ENCODE data around the gene ZNF319. TPM values are rescaled to one million over a fixed set of nuclear protein-coding genes. Genes with fewer than 3 reads are reported as not detected.
"Not testable (repeated sequence)": the region's sequence is repeated elsewhere in the genome, so short reads cannot be mapped to it uniquely, and the experiment has no call there.

ZNF319 gene
- total RNA-seq, 4 donors from 2014 or later = 4.4 to 16.0 (median 8.0) TPM

DNA sequence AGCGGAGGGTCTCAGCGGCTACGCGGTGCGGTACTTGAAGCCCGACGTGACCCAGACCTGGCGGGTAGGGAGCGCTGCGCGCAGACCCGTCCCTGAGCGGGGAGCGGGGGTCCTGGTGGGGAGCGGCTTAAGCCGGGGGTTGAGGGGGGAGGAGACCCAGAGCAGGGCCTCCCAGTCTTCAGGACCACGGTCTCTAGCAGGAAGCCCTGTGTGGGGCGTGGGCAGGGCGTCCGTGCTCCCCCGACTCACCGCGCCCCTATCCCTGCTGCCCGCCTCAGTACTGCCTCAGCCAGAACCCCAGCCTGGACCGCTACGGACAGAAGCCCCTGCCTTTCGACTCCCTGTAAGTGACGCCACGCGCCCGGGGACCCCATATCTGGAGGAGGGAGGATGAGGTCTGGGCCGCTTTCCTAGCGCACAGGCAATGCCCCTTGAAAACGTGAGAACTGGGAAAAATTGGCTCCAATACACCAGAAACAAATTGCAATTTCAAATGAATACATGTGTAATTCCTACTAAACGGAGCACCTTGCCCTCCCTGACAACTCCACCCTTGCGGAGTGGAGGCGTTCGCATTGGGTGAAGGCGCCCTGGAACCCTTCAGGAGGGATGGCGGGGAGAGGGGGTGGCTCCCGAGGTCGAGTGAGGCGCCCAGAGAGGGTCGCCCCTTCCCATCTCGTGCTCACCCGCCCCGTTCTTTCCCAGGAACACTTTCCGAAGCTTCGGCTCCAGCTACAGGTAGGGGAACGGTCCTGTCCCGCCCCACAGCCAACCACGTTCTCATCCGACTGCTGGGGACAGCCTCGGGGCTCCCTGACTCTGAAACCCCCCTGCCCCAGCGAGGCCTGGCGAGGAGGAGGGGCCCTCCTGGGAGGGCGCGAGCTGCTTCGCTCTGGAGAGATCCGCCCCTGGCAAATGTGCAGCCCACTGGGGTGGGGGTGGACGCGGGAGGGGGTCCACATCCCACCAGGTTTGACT, 15.0 kb downstream of the ZNF319 start:
- 29% methylated on average over 9 of the region's 62 CpGs; no CpG with 5 or more reads in 1 of the 2 donors for WGBS, 2 donors (ENCODE audit: low coverage in 1 of 2)
- no peak for TF ChIP-seq POLR2AphosphoS5 (IDR thresholded peaks at IDR 0.05)
- ATAC-seq = peak; percentile 49

DNA sequence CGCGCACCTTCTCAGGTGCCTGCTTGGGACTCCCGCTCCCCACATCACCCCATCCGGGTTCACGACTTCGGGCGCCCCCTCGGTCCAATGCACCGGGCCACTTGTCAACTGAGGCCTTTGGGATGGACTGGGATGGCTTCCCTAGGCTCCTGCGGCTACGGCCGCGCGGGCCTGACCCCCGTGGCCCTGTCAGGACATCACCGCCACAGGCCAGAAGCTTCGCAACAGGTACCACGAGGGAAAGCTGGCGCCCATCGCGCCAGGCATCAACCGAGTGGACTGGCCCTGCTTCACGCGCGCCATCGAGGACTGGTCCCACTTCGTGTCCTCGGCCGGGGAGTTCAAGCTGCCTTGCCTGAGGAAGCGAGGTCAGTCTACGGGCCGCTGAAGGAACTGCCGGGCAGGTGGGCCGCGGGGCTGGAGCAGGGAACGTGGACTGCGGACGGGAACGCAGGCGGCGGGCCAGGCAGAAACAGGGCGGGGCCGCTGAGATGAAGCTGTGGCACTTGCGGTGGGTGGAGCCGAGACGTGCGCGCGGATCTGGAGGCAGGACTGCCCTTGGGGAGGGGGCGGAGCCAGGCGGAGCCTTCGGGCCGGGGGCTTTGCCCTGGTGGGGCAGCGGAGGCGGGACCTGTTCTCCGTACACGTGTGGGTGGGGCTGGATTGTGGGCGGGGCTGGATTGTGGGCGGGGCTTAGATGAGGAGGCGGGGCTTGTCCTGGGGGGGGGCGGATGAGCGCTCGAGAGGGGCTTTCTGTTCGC, 15.8 kb downstream of the ZNF319 start:
- H3K36me3 ChIP-seq = no peaks in the 10 kb centered on the region
- H3K27ac ChIP-seq = peak overlapping the region in 3 of 4 donors; percentile 71 to 76 (median 76)
- peak overlapping the region; percentile 58 to 59 for H3K4me3 ChIP-seq
- WGBS, 2 donors (ENCODE audit: low coverage in 1 of 2) = 17% methylated on average over 13 of the region's 64 CpGs; no CpG with 5 or more reads in 1 of the 2 donors
- no peaks in the 10 kb centered on the region for H3K27me3 ChIP-seq
- TF ChIP-seq POLR2A (IDR thresholded peaks at IDR 0.05) (no peak), POLR2AphosphoS5 (IDR thresholded peaks at IDR 0.05) (no peak)
- TF ChIP-seq, protein P1, sequence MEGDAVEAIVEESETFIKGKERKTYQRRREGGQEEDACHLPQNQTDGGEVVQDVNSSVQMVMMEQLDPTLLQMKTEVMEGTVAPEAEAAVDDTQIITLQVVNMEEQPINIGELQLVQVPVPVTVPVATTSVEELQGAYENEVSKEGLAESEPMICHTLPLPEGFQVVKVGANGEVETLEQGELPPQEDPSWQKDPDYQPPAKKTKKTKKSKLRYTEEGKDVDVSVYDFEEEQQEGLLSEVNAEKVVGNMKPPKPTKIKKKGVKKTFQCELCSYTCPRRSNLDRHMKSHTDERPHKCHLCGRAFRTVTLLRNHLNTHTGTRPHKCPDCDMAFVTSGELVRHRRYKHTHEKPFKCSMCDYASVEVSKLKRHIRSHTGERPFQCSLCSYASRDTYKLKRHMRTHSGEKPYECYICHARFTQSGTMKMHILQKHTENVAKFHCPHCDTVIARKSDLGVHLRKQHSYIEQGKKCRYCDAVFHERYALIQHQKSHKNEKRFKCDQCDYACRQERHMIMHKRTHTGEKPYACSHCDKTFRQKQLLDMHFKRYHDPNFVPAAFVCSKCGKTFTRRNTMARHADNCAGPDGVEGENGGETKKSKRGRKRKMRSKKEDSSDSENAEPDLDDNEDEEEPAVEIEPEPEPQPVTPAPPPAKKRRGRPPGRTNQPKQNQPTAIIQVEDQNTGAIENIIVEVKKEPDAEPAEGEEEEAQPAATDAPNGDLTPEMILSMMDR (IDR thresholded peaks at IDR 0.05) = no peak
- ATAC-seq = peak; percentile 93
- H3K4me1 ChIP-seq = peaks cover 0 to 20% (median 5%) of the 10 kb centered on the region in 3 donors
- no peaks in the 10 kb centered on the region for H3K9me3 ChIP-seq

More for the DNA sequence above, 15.0 kb downstream of the ZNF319 start:
- Histone ChIP-seq H3K27ac (peak overlapping the region in 3 of 4 donors; percentile 71 to 76 (median 76)), H3K27me3 (no peaks in the 10 kb centered on the region), H3K4me3 (peak overlapping the region; percentile 58 to 59), H3K9me3 (no peaks in the 10 kb centered on the region), H3K36me3 (no peaks in the 10 kb centered on the region), H3K4me1 (peaks cover 0 to 20% (median 5%) of the 10 kb centered on the region in 3 donors)

DNA sequence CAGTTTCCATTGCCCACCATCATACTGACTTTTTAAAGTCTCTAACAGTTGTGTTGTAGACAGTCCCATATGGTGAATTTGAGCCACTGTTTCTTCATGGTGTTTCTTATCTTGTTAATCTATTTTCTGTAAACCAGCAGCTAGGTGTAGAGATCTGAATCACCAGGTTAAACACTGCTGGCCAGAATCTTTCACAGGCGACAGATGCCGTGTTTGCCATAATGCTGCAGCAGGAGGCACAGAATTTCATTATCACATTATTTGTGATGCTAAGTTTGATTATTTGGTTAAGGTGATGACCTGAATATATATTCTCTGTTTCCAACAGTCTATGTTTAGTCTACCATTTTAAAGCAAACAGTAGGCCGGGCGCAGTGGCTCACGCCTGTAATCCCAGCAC, 18.1 kb downstream of the ZNF319 start:
- H3K36me3 ChIP-seq = no peaks in the 10 kb centered on the region
- TF ChIP-seq POLR2A (IDR thresholded peaks at IDR 0.05) (no peak), POLR2AphosphoS5 (IDR thresholded peaks at IDR 0.05) (no peak)
- H3K9me3 ChIP-seq = no peaks in the 10 kb centered on the region
- H3K4me3 ChIP-seq = no peak overlapping the region
- no peaks in the 10 kb centered on the region for H3K27me3 ChIP-seq
- peaks cover 0 to 20% (median 5%) of the 10 kb centered on the region in 3 donors for H3K4me1 ChIP-seq
- WGBS, 2 donors (ENCODE audit: low coverage in 1 of 2) = 67 to 74% methylated on average over 2 to 4 of the region's 5 CpGs
- no peak overlapping the region for H3K27ac ChIP-seq
- ATAC-seq = no peak

DNA sequence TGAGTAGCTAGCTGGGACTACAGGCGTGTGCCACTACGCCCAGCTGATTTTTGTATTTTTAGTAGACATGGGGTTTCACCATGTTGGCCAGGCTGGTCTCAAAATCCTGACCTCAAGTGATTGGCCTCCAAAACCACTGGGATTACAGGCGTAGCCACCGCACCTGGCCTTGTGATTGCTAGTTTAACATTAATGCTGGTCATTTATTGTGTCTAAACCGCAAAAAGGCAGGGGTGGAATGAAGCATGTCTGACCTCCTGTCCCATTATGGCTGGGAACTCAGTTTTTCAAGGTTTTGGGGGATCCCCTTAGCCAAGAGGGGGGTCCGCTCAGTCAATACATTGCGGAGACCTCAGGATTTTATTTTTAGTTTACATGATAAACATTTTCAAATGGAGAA, 18.8 kb downstream of the ZNF319 start:
- WGBS, 2 donors (ENCODE audit: low coverage in 1 of 2) = 87 to 100% methylated on average over 1 to 5 of the region's 7 CpGs
- TF ChIP-seq EP300 (IDR thresholded peaks at IDR 0.05) (no peak), POLR2A (IDR thresholded peaks at IDR 0.05) (no peak), POLR2AphosphoS5 (IDR thresholded peaks at IDR 0.05) (no peak)
- TF ChIP-seq, protein P1 (IDR thresholded peaks at IDR 0.05) = no peak
- no peak for ATAC-seq

DNA sequence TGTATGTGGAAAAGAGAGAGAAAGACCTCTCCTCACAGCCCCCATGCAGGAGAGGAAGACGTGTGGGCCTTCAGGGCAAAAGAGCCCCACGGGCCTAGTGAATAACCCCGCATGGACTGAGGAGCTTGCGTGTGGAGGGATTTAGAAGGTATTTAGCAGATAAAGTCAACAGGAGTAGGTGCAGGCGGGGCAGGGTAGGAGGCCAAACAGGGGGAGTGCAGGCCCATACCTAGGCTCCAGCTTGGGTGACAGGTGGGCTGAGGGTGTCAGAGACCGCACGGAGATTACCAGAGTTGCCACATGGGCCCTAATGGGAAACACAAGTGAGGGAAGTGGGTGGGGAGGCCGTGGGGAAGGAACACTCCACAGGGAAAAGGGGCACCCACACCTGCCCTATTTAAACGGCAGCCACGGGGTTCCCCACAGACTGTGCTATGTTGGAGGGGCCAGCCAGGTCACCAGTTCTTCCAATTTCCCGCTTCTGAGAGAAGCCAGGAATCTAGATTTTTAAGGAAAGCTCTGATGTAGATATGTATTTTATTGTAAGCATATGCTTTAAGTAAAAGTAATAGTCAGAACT, 21.4 kb downstream of the ZNF319 start:
- Histone ChIP-seq H3K27ac (no peak overlapping the region), H3K4me1 (peaks cover 0 to 12% (median 8%) of the 10 kb centered on the region in 3 donors), H3K4me3 (no peak overlapping the region), H3K36me3 (no peaks in the 10 kb centered on the region), H3K27me3 (no peaks in the 10 kb centered on the region), H3K9me3 (no peaks in the 10 kb centered on the region)
- 83 to 96% methylated on average over 9 to 11 of the region's 11 CpGs for WGBS, 2 donors (ENCODE audit: low coverage in 1 of 2)
- no peak for ATAC-seq
- TF ChIP-seq POLR2AphosphoS5 (IDR thresholded peaks at IDR 0.05) (no peak), EP300 (IDR thresholded peaks at IDR 0.05) (no peak)
- TF ChIP-seq, protein P1 (IDR thresholded peaks at IDR 0.05) = no peak

More for the DNA sequence above, 18.8 kb downstream of the ZNF319 start:
- H3K36me3 ChIP-seq = no peaks in the 10 kb centered on the region
- H3K4me3 ChIP-seq = no peak overlapping the region
- no peaks in the 10 kb centered on the region for H3K9me3 ChIP-seq
- no peak overlapping the region for H3K27ac ChIP-seq
- H3K27me3 ChIP-seq = no peaks in the 10 kb centered on the region
- peaks cover 0 to 21% (median 5%) of the 10 kb centered on the region in 3 donors for H3K4me1 ChIP-seq

DNA sequence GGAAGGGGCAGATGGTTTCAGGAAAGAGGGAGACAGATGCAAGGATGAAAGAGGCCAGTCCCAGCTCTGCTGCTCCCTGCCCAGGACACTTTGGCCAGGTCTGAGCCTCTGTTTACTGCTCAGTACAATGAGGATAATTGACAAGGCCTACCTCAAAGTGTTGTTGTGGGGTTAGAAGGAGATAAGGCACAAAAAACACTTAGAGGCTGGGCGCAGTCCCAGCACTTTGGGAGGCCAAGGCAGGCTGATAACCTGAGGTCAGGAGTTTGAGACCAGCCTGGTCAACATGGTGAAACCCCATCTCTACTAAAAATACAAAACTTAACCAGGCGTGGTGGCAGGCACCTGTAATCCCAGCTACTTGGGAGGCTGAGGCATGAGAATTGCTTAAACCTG, 22.4 kb downstream of the ZNF319 start:
- peaks cover 0 to 11% (median 8%) of the 10 kb centered on the region in 3 donors for H3K4me1 ChIP-seq
- ATAC-seq, H3K36me3 ChIP-seq, H3K27ac ChIP-seq, H3K27me3 ChIP-seq, H3K4me3 ChIP-seq, H3K9me3 ChIP-seq: not testable (repeated sequence)
- WGBS, 2 donors (ENCODE audit: low coverage in 1 of 2) = 100% methylated on average over 2 of the region's 2 CpGs
